ENCODE measurements around the gene DDB1. TPM values are rescaled to one million over a fixed set of nuclear protein-coding genes. Genes with fewer than 3 reads are reported as not detected.

DDB1 gene
- total RNA-seq, 2 donors from 2014 or later = 179 to 253 TPM

Other genes with a start within 250 kb of the DDB1 start
- gene CD5, start 230.6 kb downstream of the DDB1 start, total RNA-seq = under 1 TPM; 0.18 to 0.91 TPM
- 10 to 100 TPM; 32.2 to 38.8 TPM for gene VPS37C, start 171.7 kb downstream of the DDB1 start, total RNA-seq
- gene PGA3, start 129.6 kb downstream of the DDB1 start, total RNA-seq = under 1 TPM in 1 of 2 donors, not detected in 1; 0.77 TPM
- not detected for gene PGA4, start 110.8 kb downstream of the DDB1 start, total RNA-seq
- gene PGA5, start 91.9 kb downstream of the DDB1 start, total RNA-seq = not detected
- 1 to 10 TPM; 2.0 to 4.3 TPM for gene VWCE, start 37.8 kb downstream of the DDB1 start, total RNA-seq
- gene TKFC, start 123 bp upstream of the DDB1 start, total RNA-seq = 10 to 100 TPM; 52.8 to 79.3 TPM
- gene CYB561A3, start 28.8 kb upstream of the DDB1 start, total RNA-seq = 10 to 100 TPM; 51.6 to 79.1 TPM
- gene TMEM138, start 29.3 kb upstream of the DDB1 start, total RNA-seq = 10 to 100 TPM; 17.9 to 35.4 TPM
- gene TMEM216, start 59.5 kb upstream of the DDB1 start, total RNA-seq = 10 to 100 TPM; 13.3 to 24.1 TPM
- 10 to 100 TPM; 44.7 to 66.8 TPM for gene CPSF7, start 96.9 kb upstream of the DDB1 start, total RNA-seq
- 10 to 100 TPM; 24.6 to 59.4 TPM for gene SDHAF2, start 97.0 kb upstream of the DDB1 start, total RNA-seq
- 1 to 10 TPM in 1 of 2 donors, under 1 TPM in 1; 0.09 to 1.2 TPM for gene LRRC10B, start 175.6 kb upstream of the DDB1 start, total RNA-seq
- 100 to 1,000 TPM; 114 to 199 TPM for gene SYT7, start 248.0 kb upstream of the DDB1 start, total RNA-seq